ENCODE measurements around the gene GTPBP3. TPM values are rescaled to one million over a fixed set of nuclear protein-coding genes. Genes with fewer than 3 reads are reported as not detected.
A peak's percentile ranks its signal among the peaks of the same experiment; 100 is the strongest.

GTPBP3 gene
- total RNA-seq, 2 experiments from 2014 or later, result 21.2 to 24.0 TPM

GRCh38 chr19:17292301-17293074, 44.9 kb upstream of the GTPBP3 start:
- intact Hi-C loops (cut with DNase I, micrococcal nuclease), result loop anchor here (1.0 to 5.0 kb wide), 8 partner anchors 11 to 175 kb away; partner anchors contain the start of genes ABHD8 (in 1 of the 2), ANO8 (in 1 of the 2), GTPBP3 (in 1 of the 2) and MRPL34 (in 1 of the 2)

DNA sequence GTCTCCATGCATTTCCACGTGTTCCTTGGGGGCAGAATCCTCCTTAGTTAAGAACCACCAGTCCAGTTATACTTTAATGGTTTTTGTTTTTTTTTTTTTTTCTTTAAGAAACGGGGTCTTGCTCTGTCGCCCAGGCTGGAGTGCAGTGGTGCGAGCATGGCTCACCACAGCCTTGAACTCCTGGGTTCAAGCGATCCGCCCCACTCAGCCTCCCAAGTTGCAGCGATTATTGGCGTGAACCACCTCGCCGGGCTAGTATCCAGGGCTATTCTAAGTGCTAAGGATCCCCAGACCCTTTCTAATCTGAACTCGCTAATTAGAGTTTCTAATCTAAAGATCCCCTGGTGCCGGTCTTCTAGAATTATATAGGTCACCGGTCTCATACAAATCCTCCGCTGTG, 43.7 kb upstream of the GTPBP3 start:
- no peak for ATAC-seq (ENCODE audit: poor library complexity)

More at GRCh38 chr19:17292301-17293074, 44.9 kb upstream of the GTPBP3 start:
- peak; percentile 58 to 91 (median 71) for DNase-seq
- peaks cover 0 to 5% of the 10 kb centered on the region in 2 experiments for H3K9me3 ChIP-seq (ENCODE audit: control insufficient read depth in 1 of 2, insufficient read depth in 1 of 2, low read length in 2 of 2)
- H3K4me3 ChIP-seq (ENCODE audit: low read length), result peak overlapping the region; percentile 83
- H3K36me3 ChIP-seq (ENCODE audit: insufficient read depth, low read length), result no peaks in the 10 kb centered on the region
- no peak overlapping the region for H3K27ac ChIP-seq (ENCODE audit: low read depth in 1 of 2, low read length in 2 of 2)
- H3K4me1 ChIP-seq (ENCODE audit: insufficient read depth, low read length), result peaks cover 18% of the 10 kb centered on the region
- no peaks in the 10 kb centered on the region for H3K36me3 Mint-ChIP-seq (ENCODE audit: low read depth)
- peak overlapping the region; percentile 19 for H3K27ac Mint-ChIP-seq
- TF ChIP-seq, protein P1, sequence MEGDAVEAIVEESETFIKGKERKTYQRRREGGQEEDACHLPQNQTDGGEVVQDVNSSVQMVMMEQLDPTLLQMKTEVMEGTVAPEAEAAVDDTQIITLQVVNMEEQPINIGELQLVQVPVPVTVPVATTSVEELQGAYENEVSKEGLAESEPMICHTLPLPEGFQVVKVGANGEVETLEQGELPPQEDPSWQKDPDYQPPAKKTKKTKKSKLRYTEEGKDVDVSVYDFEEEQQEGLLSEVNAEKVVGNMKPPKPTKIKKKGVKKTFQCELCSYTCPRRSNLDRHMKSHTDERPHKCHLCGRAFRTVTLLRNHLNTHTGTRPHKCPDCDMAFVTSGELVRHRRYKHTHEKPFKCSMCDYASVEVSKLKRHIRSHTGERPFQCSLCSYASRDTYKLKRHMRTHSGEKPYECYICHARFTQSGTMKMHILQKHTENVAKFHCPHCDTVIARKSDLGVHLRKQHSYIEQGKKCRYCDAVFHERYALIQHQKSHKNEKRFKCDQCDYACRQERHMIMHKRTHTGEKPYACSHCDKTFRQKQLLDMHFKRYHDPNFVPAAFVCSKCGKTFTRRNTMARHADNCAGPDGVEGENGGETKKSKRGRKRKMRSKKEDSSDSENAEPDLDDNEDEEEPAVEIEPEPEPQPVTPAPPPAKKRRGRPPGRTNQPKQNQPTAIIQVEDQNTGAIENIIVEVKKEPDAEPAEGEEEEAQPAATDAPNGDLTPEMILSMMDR (IDR thresholded peaks at IDR 0.05), result peak; percentile 84
- CTCF ChIA-PET, result interaction anchor here (0.7 to 1.8 kb wide), 17 partner anchors 10 to 204 kb away, joined by 3 to 27 read pairs (median 5); partner anchors contain the start of genes ABHD8, ANKLE1, ANO8 and BABAM1
- H3K9me3 Mint-ChIP-seq, result no peaks in the 10 kb centered on the region
- peaks cover 4% of the 10 kb centered on the region for H3K27me3 Mint-ChIP-seq
- peak; percentile 98 for ATAC-seq (ENCODE audit: poor library complexity)
- H3K27me3 ChIP-seq (ENCODE audit: control insufficient read depth in 1 of 2, insufficient read depth in 2 of 2, low read length in 2 of 2), result no peaks in the 10 kb centered on the region
- peak overlapping the region; percentile 92 for H3K4me3 Mint-ChIP-seq
- peaks cover 9% of the 10 kb centered on the region for H3K4me1 Mint-ChIP-seq (ENCODE audit: low read depth)
- POLR2A ChIA-PET, result interaction anchor here (0.5 to 3.2 kb wide), 11 partner anchors 11 to 167 kb away, joined by 3 to 18 read pairs (median 3); partner anchors contain the start of genes ABHD8, DDA1, MRPL34 and MVB12A

More for the DNA sequence above, 43.7 kb upstream of the GTPBP3 start:
- Histone ChIP-seq H3K36me3 (ENCODE audit: insufficient read depth, low read length) (no peaks in the 10 kb centered on the region), H3K4me1 (ENCODE audit: insufficient read depth, low read length) (peaks cover 18% of the 10 kb centered on the region), H3K9me3 (ENCODE audit: control insufficient read depth in 1 of 2, insufficient read depth in 1 of 2, low read length in 2 of 2) (peaks cover 0 to 9% of the 10 kb centered on the region in 2 experiments), H3K27ac (ENCODE audit: low read depth in 1 of 2, low read length in 2 of 2) (no peak overlapping the region), H3K27me3 (ENCODE audit: control insufficient read depth in 1 of 2, insufficient read depth in 2 of 2, low read length in 2 of 2) (no peaks in the 10 kb centered on the region), H3K4me3 (ENCODE audit: low read length) (no peak overlapping the region)
- CTCF ChIA-PET, result interaction anchor here (0.8 to 1.8 kb wide), 10 partner anchors 10 to 114 kb away, joined by 3 to 17 read pairs (median 5); partner anchors contain the start of genes ABHD8, ANKLE1, ANO8 and BABAM1
- Mint-ChIP-seq H3K36me3 (ENCODE audit: low read depth) (no peaks in the 10 kb centered on the region), H3K9me3 (no peaks in the 10 kb centered on the region), H3K4me1 (ENCODE audit: low read depth) (peaks cover 9% of the 10 kb centered on the region), H3K27me3 (no peaks in the 10 kb centered on the region), H3K4me3 (no peak overlapping the region), H3K27ac (no peak overlapping the region)
- DNase-seq, result no peak
- intact Hi-C loops (cut with DNase I, micrococcal nuclease), result loop anchor here (1.0 to 5.0 kb wide), 5 partner anchors 12 to 174 kb away; partner anchors contain the start of genes ANO8 (in 1 of the 2), GTPBP3 (in 1 of the 2) and MRPL34 (in 1 of the 2)
- POLR2A ChIA-PET, result interaction anchor here (1.6 to 3.2 kb wide), 3 partner anchors 12 to 40 kb away, joined by 10 to 18 read pairs (median 11); partner anchors contain the start of genes DDA1 and MRPL34
- TF ChIP-seq, protein P1 (IDR thresholded peaks at IDR 0.05), result no peak
